GM21723 (cell line): ENCODE measurements around the gene MYO5B.

Experiments used
- ATAC-seq: cut with Tn5 transposase; IDR thresholded peaks from one replicate; pipeline ENCODE4 v1.9.1; 2021; ENCODE audit warnings: mild to moderate bottlenecking, moderate library complexity; ENCODE audit not compliant: unreplicated experiment

Gene MYO5B

DNA sequence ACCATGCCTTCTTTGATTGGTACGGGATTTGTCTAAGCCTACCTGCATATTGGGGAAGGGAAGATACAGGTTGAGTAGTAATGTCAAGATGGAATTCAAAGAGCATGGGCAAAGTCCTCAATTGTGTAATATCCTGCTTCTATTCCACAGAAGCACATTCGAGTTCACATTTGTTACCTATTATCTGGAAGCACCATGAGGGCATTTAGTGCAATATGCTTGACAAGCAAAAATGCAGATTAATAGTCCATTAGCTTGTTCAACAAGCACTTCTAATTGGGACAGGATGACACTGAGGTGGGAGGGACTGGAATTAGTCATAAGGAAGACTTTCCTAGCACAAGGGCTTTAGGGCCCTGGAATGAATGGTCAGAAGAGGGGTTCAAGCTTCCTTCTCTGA, 40.5 kb downstream of the MYO5B start:
- ATAC-seq = no peak

DNA sequence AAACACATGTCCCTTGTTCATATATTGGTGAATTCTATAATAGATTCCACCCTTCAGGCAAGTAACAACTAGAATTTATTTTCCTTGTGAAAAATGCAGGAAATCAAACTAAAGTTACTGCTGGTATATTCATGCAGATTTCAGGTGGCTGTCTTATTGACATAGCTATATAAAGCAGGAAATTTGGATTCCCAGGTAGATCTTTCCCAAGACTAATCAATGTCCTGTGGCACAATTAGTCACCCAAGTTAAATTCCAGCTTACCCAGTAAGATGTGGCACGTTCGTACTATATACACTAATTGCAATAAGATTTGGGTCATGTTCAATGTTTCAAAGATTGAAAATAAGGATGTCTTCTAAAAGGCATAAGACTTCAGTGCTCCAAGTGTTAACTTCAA, 42.0 kb downstream of the MYO5B start:
- ATAC-seq = no peak

DNA sequence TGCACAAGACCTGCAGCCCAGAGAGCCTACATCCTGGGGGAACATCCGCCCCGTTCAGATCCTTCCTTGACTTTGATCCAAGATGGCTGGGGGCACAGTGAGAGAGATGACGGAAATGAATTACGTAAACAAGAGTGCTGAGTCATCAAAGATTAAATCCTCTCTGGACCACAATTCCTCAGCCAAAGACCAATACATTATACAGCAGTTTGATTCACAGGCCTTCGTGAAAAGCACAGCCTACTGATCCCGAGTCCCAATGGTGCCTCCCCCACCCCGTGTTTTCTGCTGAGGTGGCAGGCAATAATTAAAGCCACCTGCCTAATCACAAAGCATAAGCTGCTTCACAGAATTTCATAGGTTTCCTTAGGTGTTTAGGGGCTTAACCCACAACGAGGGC, 43.0 kb downstream of the MYO5B start:
- ATAC-seq = no peak

DNA sequence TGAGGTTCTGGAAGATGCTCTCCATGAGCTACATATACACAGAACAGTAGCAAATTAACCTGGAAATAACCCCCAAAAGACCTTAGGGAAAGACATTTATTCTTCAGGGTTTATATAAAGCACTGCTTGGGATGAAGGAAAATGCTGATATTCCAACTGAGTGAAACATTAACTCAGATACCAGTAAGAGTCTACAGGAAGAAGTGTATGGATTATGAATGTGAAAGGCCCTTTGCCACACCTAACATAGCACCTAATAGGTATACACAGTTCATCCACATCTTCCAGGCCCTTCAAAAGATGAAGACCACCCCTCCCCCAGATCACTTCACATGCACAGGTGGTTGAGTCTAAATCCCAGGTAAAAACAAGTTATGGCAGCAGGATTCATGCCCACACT, 50.4 kb downstream of the MYO5B start:
- no peak for ATAC-seq

DNA sequence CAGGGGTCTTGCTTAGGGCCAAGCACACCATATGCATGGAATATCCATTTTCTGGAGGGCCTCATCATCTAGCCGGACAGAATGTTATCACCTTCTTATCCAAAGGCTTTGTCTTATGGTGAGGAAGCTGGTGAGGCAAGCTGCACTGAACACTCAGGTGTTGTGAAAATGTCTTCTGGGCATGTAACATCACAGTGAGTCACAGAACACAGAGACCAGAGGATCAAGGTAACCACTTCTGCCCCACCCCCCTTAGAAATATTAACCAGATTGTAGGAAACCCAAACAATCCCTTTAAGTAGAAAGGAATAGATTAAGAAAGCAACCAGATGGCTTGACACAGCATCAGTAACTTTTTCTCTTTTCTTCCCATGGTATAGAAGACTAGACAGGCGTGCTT, 51.1 kb downstream of the MYO5B start:
- no peak for ATAC-seq

DNA sequence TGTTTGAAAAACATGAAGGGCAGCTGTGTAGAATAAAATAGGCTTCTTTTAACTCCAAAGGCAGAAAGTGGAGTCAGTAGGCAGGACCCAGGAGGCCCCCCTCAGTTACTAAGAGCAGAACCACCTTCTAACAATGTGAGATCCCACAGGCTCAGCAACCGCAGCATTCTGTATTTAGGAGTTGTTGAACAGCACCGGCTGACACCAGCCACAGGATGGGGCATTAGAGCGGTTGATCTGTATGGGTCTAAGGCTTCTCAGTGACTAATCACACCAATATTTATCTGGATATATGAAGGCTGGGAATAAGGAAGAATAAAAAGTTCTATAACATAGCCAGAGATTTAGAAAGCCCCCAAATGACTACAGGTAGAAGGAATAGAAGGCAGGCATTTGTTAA, 51.7 kb downstream of the MYO5B start:
- no peak for ATAC-seq

DNA sequence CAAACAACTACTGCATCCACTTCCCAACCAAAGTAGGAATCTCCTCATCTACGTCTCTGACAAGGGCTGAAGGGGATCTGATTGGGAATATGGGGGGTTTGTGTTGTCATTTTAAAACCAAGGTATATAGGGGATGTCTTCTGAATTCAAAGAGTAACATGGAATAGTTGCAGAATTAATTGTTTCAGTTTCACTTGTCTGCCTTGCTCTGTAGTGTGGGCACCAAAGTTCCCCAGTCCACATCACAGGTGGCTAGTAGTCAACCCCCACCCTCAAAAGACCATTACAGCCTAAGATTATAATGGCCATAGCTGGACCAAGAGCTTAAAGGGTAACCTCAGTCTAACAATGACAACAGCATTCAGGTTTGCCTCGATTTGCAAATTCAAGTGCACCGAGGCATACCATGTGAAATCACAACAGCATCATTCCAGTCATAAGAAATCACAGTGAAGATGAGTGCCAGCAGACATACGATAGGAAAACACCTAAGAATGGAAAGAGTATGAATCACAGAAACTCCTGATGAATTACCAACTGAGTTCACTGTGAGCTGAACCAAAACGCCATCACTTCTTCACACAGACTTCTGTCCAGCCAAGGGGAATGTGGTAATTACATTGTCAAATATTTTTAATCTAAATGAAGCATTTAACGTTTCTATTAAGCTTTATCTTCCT, 52.4 kb downstream of the MYO5B start:
- ATAC-seq = no peak

DNA sequence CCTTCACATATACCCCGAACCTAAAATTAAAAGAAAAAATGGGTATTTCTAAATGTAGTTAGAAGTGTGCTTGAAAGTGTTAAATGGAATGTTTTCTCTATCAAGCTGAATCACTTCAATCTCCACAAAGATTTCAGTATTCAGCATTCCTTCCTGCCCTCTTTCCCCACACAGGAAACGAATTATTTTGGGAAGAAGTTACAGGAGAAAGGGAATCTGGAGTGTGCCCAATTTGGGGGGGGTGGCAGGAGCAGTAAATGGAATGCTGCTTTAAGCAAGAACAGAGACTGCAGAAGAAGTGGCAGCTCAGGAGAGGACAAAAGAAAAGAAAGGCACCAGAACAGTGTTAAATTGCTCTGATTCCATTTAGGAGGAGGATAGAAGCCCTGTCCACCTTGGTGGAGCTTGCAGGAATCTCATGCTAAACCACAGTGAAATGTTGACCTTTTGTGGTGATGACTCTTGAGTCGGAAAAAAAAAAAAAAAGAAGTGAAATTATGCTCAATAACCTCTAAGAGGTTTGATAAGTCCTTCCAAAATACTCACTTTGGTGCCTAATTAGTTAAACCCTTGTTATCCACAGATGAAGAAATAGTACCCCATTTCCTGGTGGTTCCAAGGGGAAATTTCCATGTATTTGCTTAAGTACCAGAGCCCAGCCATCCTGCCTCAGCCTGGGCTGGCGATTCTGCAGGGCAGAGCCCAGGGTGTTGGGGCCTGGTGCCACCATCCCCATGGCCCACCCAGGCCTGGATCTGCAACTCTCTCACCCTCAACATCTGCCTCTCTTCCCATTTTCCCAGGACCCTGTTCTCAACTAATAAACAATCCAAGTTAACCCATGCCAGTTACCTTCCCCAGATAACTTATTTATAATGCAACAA, 56.5 kb downstream of the MYO5B start:
- ATAC-seq = no peak

DNA sequence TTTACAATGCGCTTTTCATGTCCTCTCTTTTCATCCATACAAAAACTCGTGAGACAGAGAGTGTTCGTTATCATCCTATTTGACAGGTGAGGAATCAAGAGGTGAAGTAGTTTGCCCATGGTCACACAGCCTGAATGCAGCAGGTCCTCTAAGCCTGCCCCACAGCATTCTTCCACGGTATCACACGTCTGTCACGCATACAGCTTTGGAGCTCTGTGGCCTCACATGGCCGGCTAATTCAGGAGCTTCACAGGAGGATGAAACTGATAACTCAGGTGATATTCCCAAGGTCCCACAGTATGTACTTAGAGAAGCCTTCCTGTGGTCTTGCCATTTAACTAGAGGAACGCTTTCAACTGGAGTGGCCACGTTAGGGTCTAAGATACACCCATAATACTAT, 59.0 kb downstream of the MYO5B start:
- ATAC-seq = no peak

DNA sequence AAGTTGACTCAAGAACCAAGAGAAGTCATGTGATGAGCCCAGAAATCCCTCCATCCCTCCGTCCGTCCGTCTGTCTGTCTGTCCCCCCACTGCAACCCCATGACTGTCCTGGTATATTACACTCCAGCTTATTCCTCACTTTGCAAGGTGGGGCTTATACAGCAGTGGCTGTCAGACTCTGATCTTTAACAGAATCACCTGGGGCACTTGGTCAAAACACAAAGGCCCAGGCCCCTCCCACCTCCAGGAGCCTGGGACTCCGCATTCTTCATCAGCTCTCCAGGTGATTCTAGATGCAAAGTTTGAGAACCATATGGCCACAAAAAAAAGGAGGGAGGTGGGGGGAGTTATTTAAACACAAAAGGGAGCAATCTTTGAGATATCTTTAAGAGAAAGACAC, 61.4 kb downstream of the MYO5B start:
- ATAC-seq = no peak

DNA sequence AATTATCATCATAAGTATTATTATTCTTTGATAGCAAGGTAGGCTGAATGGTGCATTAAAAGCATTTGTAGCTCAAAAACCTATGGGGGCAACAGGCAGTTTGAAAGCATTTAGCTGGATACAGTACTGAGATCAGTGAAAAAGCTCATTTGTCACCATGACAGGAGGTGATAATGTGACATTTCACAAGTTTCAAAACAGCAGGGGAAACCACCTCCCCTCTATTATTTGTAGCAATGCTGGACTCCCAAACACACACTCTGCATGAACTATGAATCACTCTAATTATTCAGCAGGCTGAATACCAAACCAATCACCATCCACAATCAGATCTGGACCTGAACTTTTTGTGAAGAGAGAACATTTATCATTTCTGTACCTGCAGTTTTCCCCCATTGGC, 63.4 kb downstream of the MYO5B start:
- ATAC-seq = no peak

DNA sequence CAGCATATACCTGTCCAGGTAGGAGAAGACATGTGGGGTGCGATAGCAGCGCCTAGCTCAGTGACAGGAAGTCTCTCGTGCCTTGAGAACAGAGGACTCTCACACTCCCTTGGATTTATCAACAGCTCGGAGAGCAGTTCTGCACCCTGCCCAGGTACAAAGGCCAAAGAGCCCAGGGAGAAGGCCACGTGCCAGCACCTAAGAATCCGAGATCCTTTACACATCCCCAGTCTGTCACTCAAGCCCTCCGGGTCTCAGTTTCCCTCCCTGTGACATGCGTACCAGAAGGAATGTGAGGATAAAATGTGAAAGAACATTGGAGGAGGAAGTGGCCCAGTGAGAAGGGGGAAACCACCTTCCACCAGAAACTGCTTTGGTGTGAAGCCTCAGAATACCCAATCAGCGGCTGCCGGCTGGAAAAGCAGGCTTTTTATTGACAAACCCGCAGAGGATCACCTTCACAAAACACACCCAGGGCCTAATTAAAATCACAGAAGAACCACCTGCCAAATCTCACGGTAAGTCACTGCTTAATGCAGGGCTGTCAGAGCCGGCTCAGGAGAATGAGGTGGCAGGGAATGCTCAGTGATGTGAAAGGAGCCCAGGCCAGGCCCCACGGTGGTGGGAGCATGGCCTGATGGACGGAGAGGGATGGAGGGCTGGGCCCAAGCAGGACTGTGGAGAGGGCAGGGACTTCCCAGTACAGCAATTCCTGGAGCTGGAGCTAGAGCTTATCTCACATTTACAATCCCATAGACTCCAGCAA, 66.3 kb downstream of the MYO5B start:
- ATAC-seq = no peak

DNA sequence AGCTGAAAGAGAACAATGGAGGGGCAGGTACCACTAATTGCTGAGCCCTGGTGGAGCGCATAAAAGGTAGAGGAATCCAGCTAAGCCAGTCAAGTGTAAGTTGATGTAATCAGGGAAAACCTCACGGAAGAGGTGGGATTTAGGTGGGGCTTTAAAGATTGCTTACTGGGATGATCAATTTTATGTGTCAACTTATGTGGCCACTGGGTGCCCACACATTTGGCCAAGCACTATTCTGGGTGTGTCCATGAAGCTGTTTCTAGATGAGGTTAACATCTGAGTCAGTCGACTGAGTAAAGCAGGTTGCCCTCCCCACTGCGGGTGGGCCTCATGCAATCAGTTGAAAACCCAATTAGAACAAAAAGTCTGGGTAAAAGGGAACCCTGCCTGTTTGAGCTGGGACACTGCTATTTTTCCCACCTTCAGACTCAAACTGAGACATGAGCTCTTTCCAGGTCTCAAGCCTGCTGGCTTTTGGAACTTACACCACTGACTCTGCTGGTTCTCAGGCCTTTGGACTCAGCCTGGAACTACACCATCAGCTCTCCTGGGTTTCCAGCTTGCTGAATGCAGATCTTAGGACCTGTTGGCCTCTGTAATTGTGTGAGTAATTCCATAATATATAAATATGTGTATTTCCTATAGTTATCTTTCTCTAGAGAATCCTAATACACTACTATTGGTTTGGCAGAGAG, 67.3 kb downstream of the MYO5B start:
- ATAC-seq = no peak

DNA sequence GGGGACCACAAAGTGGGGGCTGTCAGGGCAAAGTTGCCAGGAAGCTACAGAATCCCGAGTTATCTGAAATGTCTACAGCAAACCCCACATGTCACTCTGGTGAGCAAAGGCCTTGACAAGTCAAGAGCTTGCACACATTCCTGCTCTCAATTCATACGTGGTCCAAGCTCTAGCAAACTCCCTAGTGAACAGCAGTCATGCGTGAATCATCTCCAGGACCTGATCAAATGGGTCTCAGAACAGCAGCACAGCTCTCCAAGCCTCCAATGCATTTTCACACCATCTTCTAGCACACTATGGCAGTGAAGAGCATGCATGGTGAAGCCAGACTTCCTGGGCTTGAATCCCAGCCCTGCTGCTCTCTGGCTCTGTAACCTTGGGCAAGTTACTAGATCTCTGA, 68.5 kb downstream of the MYO5B start:
- ATAC-seq = no peak

DNA sequence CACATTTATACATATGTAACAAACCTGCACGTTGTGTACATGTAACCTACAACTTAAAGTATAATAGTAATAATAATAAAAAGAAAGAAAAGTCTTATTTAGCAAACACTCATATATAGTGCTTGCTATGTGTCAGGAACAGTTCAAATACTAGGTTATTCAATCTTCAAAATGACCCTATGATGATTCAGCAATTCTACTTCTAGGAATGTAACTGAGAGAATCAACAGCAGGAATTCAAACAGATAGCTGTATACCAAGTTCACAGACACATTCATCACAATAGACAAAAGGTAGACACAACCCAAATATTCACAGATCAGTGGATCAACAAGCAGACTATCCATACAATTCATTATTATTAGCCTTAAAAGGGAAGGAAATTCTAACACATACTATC, 69.5 kb downstream of the MYO5B start:
- ATAC-seq = no peak

DNA sequence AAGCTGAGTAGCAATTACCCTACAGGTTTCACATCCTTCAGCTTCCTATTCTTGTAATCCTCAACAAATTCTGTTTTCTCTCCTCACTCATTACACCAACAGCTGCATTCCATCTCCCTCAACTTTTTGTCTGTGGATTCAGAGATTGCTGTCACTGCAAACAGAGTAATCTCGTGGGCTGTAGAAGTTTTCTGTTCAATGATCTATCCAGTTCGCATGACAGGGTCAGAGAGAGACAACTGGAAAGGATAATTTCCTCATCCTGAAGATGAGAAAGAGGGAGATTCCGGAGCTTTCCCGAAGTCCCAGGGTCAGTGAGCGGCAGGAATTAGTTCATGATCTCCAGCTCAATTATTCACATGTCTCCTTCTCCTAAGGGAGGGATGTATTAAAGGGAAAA, 75.7 kb downstream of the MYO5B start:
- ATAC-seq = no peak

DNA sequence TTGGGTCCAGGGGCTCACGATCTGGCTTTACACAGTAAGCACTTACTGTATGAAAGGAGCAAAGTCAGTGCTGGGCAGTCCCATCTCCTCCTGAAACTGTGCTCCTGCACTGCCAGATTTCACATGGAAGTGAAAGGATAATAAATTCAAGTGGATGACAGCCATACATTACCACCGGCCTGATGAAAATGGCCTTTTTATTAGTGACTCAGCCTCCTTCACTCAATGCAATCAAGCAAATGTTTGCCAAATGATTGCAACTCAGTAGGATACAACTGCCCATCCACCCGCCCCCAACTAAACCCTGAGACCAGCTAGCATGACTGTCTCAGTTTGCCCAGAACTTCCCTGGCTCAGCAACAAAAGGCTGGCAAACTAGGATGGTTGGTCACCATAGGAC, 77.1 kb downstream of the MYO5B start:
- ATAC-seq = no peak

DNA sequence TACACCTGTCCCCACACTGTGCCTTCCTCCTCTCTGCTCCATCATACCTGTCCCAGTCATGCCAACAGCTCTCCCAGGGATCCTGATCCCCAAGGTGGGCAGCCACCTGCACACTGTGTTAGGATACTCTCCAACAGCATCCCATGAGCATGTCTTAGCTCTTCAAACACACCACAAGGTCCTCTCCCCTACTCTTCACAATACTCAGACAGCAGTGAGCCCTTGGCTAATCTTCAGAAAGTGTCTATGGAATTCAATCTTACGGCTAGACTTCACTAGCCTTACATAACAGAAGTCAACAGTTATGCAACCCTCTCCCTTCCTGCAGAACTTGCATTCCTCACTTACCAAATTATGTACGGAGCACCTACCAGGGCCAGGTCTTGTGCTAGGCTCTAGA, 79.9 kb downstream of the MYO5B start:
- ATAC-seq = no peak

DNA sequence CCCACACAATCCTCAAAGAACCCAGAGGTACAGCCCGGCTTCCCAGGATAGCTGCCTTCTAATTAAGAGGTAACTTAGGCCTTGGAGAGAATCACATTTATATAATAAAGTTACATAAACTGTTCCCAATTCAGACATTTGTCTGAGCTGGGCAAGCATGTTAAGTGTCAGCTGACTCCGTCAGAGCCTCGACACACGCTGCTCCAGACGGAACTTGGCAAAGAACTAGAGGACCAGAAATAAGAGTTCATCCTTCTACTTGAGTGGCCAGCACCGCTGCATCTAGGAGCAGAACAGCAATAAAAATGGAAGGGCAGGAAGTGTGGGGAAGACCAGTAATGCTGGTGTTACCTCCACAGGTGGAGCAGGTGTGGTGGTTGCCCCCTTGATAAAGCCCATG, 80.5 kb downstream of the MYO5B start:
- no peak for ATAC-seq

DNA sequence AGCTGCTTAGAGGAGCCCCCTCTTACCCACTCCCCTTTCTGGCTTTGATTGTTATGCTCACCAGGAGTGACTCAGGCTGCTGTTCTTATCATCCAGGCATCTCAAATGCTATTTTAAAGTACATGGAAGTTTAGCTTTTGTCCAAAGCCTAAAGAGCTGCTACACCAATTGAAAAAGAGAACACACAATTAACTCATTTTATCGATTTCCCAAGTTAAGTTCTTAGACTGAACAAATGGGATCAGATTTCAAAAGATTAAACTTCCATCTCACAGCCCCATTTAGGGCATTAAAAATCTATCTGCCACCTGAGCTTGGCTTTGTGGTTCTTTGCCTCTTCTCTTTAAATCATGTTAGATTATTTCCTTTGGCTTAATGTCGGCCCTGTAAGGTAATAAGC, 81.2 kb downstream of the MYO5B start:
- no peak for ATAC-seq

DNA sequence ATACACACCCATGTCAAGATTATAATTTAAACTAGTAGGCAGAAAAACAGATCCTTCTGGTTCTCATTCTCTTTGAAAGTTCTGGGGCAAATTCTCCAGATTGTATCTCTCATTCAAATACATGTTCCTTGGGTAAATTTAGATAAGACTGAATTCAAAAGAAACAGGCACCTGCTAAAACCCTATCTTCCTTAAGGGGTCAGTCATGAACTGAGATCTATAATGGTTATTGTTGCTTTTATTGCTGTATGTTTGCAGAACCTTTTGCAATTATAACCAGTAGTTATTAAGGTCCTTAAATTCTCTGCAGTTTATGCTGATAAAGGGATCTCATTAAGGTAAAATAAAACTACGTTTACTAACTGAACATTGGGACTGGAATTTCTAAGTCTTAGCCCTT, 83.5 kb downstream of the MYO5B start:
- no peak for ATAC-seq
